Breast epithelium (tissue), 3 donors: ENCODE data around the gene MLYCD.

Experiments used
- POLR2AphosphoS5 ChIP-seq, 3 donors: sonication (generic); formaldehyde crosslinking; IDR thresholded peaks; one replicate each; pipeline ENCODE4 v1.6.1; 2017; ENCODE audit warnings: antibody characterized with exemption in 3 of 3
- TF ChIP-seq, protein P1 (sequence below), 3 donors: fragments of 450-650 bp; IDR thresholded peaks; one replicate each; pipeline ENCODE4 v1.5.1; 2016 to 2017; ENCODE audit warnings: antibody characterized with exemption in 3 of 3, mild to moderate bottlenecking in 3 of 3, moderate library complexity in 3 of 3

- TF ChIP-seq, protein P1, sequence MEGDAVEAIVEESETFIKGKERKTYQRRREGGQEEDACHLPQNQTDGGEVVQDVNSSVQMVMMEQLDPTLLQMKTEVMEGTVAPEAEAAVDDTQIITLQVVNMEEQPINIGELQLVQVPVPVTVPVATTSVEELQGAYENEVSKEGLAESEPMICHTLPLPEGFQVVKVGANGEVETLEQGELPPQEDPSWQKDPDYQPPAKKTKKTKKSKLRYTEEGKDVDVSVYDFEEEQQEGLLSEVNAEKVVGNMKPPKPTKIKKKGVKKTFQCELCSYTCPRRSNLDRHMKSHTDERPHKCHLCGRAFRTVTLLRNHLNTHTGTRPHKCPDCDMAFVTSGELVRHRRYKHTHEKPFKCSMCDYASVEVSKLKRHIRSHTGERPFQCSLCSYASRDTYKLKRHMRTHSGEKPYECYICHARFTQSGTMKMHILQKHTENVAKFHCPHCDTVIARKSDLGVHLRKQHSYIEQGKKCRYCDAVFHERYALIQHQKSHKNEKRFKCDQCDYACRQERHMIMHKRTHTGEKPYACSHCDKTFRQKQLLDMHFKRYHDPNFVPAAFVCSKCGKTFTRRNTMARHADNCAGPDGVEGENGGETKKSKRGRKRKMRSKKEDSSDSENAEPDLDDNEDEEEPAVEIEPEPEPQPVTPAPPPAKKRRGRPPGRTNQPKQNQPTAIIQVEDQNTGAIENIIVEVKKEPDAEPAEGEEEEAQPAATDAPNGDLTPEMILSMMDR (IDR thresholded peaks at IDR 0.05) = no peak
- no peak for TF ChIP-seq POLR2AphosphoS5 (IDR thresholded peaks at IDR 0.05)
These were observed 7.2 kb upstream of the MLYCD start for GRCh38 chr16:83891742-83892141.
